ENCODE results near the gene DENND2C.

Gene DENND2C

GRCh38 chr1:114552106-114552639 is 117.7 kb downstream of the DENND2C start:
- H3K27ac ChIP-seq (ENCODE audit: low read depth, low read length), result no peak overlapping the region
- H3K4me3 ChIP-seq (ENCODE audit: low read length), result no peak overlapping the region
- no peaks in the 10 kb centered on the region for H3K9me2 ChIP-seq (replicated peaks; ENCODE audit: control insufficient read depth, low read length)
- no peaks in the 10 kb centered on the region for H3K4me1 ChIP-seq (ENCODE audit: control insufficient read depth, low read length)
- TF ChIP-seq EZH2phosphoT487 (IDR thresholded peaks at IDR 0.05; ENCODE audit: borderline replicate concordance, low read length), result no peak
- TF ChIP-seq CTCF (IDR thresholded peaks at IDR 0.05; ENCODE audit: low read depth, low read length, poor library complexity, severe bottlenecking), result no peak
- no peaks in the 10 kb centered on the region for H3K36me3 ChIP-seq (ENCODE audit: control insufficient read depth, low read length)
- H3K9me3 ChIP-seq (ENCODE audit: control insufficient read depth, insufficient read depth, low read length), result no peaks in the 10 kb centered on the region
- no peaks in the 10 kb centered on the region for H3K27me3 ChIP-seq (ENCODE audit: control insufficient read depth, low read length)
- H3F3A ChIP-seq (ENCODE audit: control insufficient read depth, insufficient read depth), result no peaks in the 10 kb centered on the region
- no peaks in the 10 kb centered on the region for H3K79me2 ChIP-seq (ENCODE audit: control insufficient read depth, low read length)
- H4K20me1 ChIP-seq (ENCODE audit: control insufficient read depth, insufficient read depth, low read depth, low read length), result no peaks in the 10 kb centered on the region
- no peak overlapping the region for H3K4me2 ChIP-seq (ENCODE audit: low read length)

- Histone ChIP-seq H3K79me2 (ENCODE audit: control insufficient read depth, low read length) (no peaks in the 10 kb centered on the region), H3K27me3 (ENCODE audit: control insufficient read depth, low read length) (no peaks in the 10 kb centered on the region)
Measured at GRCh38 chr1:114551400-114551799, 118.4 kb downstream of the DENND2C start.

GRCh38 chr1:114550336-114550735 is 119.5 kb downstream of the DENND2C start:
- Histone ChIP-seq H3K4me2 (ENCODE audit: low read length) (no peak overlapping the region), H3K27me3 (ENCODE audit: control insufficient read depth, low read length) (no peaks in the 10 kb centered on the region), H3K36me3 (ENCODE audit: control insufficient read depth, low read length) (no peaks in the 10 kb centered on the region), H3K27ac (ENCODE audit: low read depth, low read length) (no peak overlapping the region), H3K9me3 (ENCODE audit: control insufficient read depth, insufficient read depth, low read length) (no peaks in the 10 kb centered on the region), H3K9me2 (replicated peaks; ENCODE audit: control insufficient read depth, low read length) (no peaks in the 10 kb centered on the region), H3K4me1 (ENCODE audit: control insufficient read depth, low read length) (no peaks in the 10 kb centered on the region), H4K20me1 (ENCODE audit: control insufficient read depth, insufficient read depth, low read depth, low read length) (no peaks in the 10 kb centered on the region), H3K4me3 (ENCODE audit: low read length) (no peak overlapping the region), H3F3A (ENCODE audit: control insufficient read depth, insufficient read depth) (no peaks in the 10 kb centered on the region), H3K79me2 (ENCODE audit: control insufficient read depth, low read length) (no peaks in the 10 kb centered on the region)
- TF ChIP-seq EZH2phosphoT487 (IDR thresholded peaks at IDR 0.05; ENCODE audit: borderline replicate concordance, low read length) (no peak), CTCF (IDR thresholded peaks at IDR 0.05; ENCODE audit: low read depth, low read length, poor library complexity, severe bottlenecking) (no peak)

More at GRCh38 chr1:114551400-114551799, 118.4 kb downstream of the DENND2C start:
- Histone ChIP-seq H3K27ac (ENCODE audit: low read depth, low read length) (no peak overlapping the region), H3K9me2 (replicated peaks; ENCODE audit: control insufficient read depth, low read length) (no peaks in the 10 kb centered on the region), H3K4me2 (ENCODE audit: low read length) (no peak overlapping the region), H4K20me1 (ENCODE audit: control insufficient read depth, insufficient read depth, low read depth, low read length) (no peaks in the 10 kb centered on the region), H3K4me3 (ENCODE audit: low read length) (no peak overlapping the region), H3F3A (ENCODE audit: control insufficient read depth, insufficient read depth) (no peaks in the 10 kb centered on the region), H3K4me1 (ENCODE audit: control insufficient read depth, low read length) (no peaks in the 10 kb centered on the region), H3K36me3 (ENCODE audit: control insufficient read depth, low read length) (no peaks in the 10 kb centered on the region), H3K9me3 (ENCODE audit: control insufficient read depth, insufficient read depth, low read length) (no peaks in the 10 kb centered on the region)
- TF ChIP-seq EZH2phosphoT487 (IDR thresholded peaks at IDR 0.05; ENCODE audit: borderline replicate concordance, low read length) (no peak), CTCF (IDR thresholded peaks at IDR 0.05; ENCODE audit: low read depth, low read length, poor library complexity, severe bottlenecking) (no peak)
